HG03575 (cell line): ENCODE data around the gene TRIM62.
"Not testable (repeated sequence)": the region's sequence is repeated elsewhere in the genome, so short reads cannot be mapped to it uniquely, and the experiment has no call there.

Source experiments
- ATAC-seq: cut with Tn5 transposase; IDR thresholded peaks from one replicate; pipeline ENCODE4 v1.9.1; 2021; ENCODE audit not compliant: unreplicated experiment, insufficient number of reproducible peaks, low FRiP score; ENCODE audit errors: extremely low read depth

Gene TRIM62

DNA sequence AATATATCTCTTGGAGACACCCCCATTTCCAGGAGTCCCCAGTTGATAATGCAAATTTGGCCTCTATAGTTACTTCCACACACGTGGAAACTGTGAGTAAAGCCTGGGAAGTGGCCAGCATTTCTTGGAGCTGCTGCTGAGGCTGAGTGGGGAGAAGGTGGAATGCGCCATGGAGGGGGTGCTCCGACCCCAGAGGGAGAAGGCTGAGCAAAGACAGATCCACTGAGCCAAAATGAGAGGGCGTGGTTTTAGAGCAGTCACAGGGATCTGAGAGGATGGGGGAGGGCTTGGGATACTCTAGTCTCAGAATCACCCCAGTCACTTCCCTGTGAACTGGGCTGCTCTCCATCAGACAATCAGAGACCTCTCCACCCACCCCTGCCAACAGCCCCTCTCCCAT is 38.7 kb downstream of the TRIM62 start:
- ATAC-seq: no peak

DNA sequence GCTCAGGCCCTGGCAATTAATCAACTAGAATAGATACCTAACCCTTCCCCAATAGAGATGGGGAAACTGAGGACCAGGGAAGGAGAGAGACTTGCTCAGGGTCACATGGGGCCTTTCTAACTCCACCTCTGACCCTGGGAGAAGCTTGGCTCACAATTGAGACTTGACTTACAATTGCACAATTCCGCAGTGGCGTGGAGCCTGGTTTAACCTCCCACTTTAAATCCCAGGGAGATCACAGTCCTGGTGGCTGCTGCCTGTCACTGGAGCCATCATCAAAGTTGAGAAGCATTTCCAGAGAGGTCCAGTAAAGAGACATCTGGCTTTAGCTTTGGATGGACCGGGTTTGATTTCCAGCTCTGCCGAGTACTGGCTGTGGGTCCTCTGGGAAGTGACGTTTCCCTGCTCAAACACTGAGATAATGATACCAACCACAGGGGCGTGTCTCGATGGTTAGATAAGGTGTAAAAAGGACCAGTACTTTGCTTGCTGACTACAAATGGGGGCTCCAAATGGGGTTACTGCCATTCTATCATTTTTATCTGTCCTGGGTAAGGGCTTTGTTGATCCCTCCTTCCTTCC is 39.3 kb downstream of the TRIM62 start:
- no peak for ATAC-seq

DNA sequence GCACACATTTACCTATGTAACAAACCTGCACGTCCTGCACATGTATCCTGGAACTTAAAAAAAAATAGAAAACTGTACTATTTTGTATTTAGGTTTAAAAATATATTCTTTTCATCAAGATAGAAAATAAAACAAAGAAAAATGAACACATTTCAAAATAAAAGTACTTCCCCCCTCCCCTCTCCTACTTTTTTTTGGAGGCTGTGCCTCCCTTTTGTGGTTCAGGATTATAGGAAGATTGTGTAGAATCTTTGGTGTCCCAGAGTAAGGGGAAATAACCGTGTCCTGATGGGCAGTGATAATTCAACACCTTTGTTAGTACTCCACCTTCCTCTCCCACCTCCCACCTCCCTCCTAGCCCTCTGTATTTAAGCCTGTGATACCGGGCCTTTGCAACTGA is 40.1 kb downstream of the TRIM62 start:
- ATAC-seq: no peak

GRCh38 chr1:33141216-33141615 is 40.6 kb downstream of the TRIM62 start:
- ATAC-seq: no peak

DNA sequence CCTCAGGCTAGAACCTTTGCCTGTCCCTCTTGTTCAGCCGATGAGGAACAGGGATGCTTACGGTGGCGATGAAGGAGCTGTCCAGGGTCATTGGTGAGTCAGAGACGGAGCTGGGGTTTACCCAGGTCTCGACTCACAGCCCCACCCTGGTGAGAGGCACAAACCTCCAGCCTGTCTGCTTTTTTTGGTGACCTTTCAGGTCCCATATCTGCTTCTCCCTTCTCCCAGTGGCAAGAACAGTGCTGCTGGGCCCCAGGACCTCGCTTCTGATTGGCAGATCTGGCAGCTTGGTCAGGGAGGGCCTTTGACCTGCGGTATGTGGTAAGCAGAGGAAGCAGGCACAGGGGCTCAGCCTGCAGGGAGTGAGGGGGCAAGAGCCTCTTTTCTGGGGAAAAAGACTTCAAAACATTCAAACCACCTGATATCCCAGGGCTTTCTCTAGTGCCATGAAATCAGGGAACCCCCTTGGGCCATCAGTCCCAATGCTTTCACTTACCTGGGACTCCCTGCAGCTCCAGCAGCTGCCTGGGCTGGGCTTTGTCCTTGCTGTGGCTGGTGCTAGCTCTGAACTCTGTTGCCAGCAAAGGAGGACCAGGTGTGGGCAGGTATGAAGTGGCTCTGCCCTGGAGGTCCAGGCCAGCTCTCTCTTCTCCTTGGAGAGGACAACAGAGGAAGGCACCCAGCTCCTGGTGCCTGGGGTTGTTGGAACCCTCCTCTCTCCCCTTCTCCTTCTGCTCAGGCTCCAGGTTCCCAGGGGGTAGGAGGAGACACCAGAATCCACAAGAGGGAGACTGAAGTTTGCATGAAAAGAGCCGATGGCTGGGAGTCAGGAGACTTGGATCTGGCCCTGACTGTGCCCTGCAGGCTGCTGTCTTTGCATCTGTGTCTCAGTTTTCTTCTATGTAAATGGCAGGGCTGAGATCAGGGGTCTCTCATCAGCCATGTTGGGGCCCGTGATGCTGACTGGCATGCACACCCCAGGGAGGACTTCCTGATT is 41.4 kb downstream of the TRIM62 start:
- ATAC-seq: no peak

GRCh38 chr1:33137800-33138199 is 44.0 kb downstream of the TRIM62 start:
- no peak for ATAC-seq

GRCh38 chr1:33136041-33136440 is 45.8 kb downstream of the TRIM62 start:
- ATAC-seq: not testable (repeated sequence)

GRCh38 chr1:33133478-33134105 is 48.3 kb downstream of the TRIM62 start:
- no peak for ATAC-seq

- no peak for ATAC-seq
Observed at GRCh38 chr1:33132549-33132948, 49.3 kb downstream of the TRIM62 start.

- no peak for ATAC-seq
Observed at GRCh38 chr1:33131191-33131590, 50.7 kb downstream of the TRIM62 start.

DNA sequence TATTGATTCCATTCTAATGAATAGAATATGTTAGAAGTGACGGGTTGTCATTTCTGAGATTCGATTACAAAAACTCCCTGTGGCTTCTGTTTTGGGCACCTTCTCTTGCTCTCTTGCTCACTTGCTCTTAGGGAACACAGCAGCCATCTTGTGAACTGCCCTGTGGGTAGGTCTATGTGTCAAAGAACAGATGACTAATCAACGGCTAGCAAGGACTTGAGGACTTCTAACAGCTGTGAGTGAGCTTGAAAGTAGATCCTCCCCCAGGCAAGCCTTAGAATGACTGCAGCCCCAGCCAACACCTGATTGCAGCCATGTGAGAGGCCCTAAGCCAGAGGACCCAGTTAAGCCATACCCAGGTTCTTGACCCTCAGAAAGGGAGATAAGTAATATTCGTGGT is 51.5 kb downstream of the TRIM62 start:
- ATAC-seq: no peak

GRCh38 chr1:33128781-33129180 is 53.1 kb downstream of the TRIM62 start:
- ATAC-seq: no peak

- peak; percentile 83 for ATAC-seq
Observed at GRCh38 chr1:33127001-33127823, 54.6 kb downstream of the TRIM62 start.

DNA sequence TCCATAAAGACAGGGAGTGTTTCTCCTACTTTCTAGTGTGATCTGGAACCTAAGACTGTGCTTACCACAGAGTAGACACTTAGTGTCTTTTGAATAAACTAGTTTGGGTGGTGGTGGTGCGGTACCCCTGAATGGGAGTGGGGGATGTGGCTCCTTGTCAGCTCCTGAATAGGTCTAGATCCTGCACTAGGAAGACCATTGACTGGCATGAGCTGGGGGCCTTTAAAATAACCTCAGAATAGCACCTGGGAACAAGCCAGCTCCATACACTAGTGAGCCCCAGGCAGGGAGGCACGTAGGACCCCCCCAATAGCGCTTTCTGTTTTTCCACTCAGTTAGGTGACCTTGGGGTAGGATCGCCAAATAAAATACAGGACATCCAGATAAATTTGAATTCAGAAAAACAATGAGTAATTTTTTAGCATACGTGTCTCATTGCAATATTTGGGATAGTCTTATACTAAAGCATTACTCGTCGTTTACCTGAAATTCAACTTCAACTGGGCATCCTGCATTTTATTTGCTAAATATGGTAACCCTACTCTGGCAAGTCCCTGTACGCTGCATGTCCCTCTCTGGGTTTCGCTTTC is 55.3 kb downstream of the TRIM62 start:
- no peak for ATAC-seq

GRCh38 chr1:33124647-33125046 is 57.2 kb downstream of the TRIM62 start:
- ATAC-seq: not testable (repeated sequence)

- no peak for ATAC-seq
Observed at GRCh38 chr1:33123266-33123665, 58.6 kb downstream of the TRIM62 start.

DNA sequence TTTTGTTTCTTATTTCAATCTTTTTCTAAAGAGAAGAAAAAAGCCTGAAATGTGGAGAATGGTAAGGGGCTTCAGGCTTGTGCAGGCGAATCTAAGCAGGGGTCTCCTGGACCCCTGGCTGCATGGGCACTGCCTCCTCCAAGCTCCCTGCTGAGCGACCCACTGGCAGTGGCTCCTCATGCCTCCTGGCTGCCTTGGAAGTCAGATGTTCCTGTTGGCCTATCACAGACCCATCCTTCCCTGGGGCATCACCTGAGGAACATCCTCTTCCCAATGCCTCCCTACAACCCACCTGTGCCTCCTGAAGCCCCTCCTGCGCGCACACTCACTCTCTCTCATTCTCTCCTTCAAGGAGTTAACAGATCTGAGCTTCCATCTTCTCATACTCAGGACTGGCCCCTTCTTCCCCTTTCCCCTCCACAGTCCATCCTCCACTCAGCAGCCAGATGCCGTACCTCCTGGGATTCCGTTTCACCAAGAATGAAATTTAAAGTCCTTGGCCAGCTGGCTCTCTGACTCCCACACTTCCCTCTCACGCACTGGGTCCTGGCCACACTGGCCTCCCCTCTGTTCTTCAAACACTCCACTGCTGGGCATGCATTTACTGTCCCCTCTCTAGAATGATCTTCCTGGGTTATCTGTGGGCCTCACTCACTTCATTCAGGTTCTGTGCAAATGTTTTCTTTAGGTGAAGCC is 59.2 kb downstream of the TRIM62 start:
- no peak for ATAC-seq

DNA sequence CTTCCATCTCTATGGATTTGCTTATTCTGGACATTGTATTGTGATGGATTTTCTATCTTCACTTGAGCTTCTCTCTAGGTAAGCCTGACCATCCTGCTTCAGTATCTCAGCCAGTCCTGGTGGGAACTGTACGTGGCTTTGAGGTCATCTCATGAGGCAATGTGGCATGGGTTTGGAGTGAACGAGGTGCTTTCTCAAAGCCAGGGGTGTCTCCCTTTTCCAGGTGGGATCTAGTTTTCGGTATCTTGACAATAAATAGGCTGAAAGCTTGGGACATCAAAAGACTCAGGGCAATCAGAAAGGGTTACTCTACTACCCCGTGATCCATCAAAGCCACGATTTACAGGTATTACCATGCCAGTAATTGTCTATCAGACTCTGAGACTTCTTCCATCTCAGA is 60.1 kb downstream of the TRIM62 start:
- ATAC-seq: no peak
